ENCODE data around the gene AKT3. TPM values are rescaled to one million over a fixed set of nuclear protein-coding genes. Genes with fewer than 3 reads are reported as not detected.
"Not testable (repeated sequence)": the region's sequence is repeated elsewhere in the genome, so short reads cannot be mapped to it uniquely, and the experiment has no call there.

AKT3 gene
- total RNA-seq, 1 experiment from 2014 or later, result 133 TPM

GRCh38 chr1:243595527-243596210 is 254.4 kb downstream of the AKT3 start:
- no TSS peak for BruUV-seq (replicated peaks)
- no peaks in the 10 kb centered on the region; the same call in 1 of the 2 replicates for H3K9me2 ChIP-seq (ENCODE audit: insufficient read depth)
- H3K27ac ChIP-seq, result 0 out of 2 replicates have a peak overlapping the region, but pooled peaks have one; percentile 18
- intact Hi-C loops (cut with micrococcal nuclease; ENCODE audit: unreplicated experiment), result no loop called here
- H2AFZ ChIP-seq, result no peak overlapping the region
- no peaks in the 10 kb centered on the region for H3K27me3 ChIP-seq (ENCODE audit: insufficient read depth, low read depth)
- POLR2A ChIA-PET (ENCODE audit: unreplicated experiment), result no interaction called here
- TF ChIP-seq CTCF (conservative IDR thresholded peaks at IDR 0.05) (no peak), EZH2 (IDR thresholded peaks at IDR 0.05; ENCODE audit: low read depth) (no peak)
- no peak overlapping the region for H3K4me3 ChIP-seq
- peaks cover 30% of the 10 kb centered on the region for H3F3A ChIP-seq (ENCODE audit: insufficient read depth, low read depth)
- H3K4me2 ChIP-seq, result no peak overlapping the region
- CTCF ChIA-PET, result no interaction called here
- H3K36me3 ChIP-seq (ENCODE audit: low read depth), result no peaks in the 10 kb centered on the region
- H3K4me1 ChIP-seq (replicated peaks; ENCODE audit: insufficient read depth), result peaks cover 10% of the 10 kb centered on the region
- no peaks in the 10 kb centered on the region for H4K20me1 ChIP-seq (ENCODE audit: insufficient read depth)
- H3K79me2 ChIP-seq (ENCODE audit: low read depth), result 0 out of 2 replicates have a peak, but pooled peaks cover 7% of the 10 kb centered on the region
- no peak for DNase-seq
- H3K9me3 ChIP-seq (ENCODE audit: insufficient read depth, low read depth), result no peaks in the 10 kb centered on the region; the same call in 1 of the 2 replicates

- Histone ChIP-seq H3K9me2 (ENCODE audit: insufficient read depth) (no peaks in the 10 kb centered on the region; the same call in 1 of the 2 replicates), H3K27ac (no peak overlapping the region), H3K79me2 (ENCODE audit: low read depth) (0 out of 2 replicates have a peak, but pooled peaks cover 7% of the 10 kb centered on the region), H4K20me1 (ENCODE audit: insufficient read depth) (no peaks in the 10 kb centered on the region), H3K4me3 (no peak overlapping the region), H3K4me2 (no peak overlapping the region), H3K4me1 (replicated peaks; ENCODE audit: insufficient read depth) (peaks cover 10% of the 10 kb centered on the region), H2AFZ (no peak overlapping the region), H3K27me3 (ENCODE audit: insufficient read depth, low read depth) (no peaks in the 10 kb centered on the region), H3F3A (ENCODE audit: insufficient read depth, low read depth) (peaks cover 30% of the 10 kb centered on the region), H3K9me3 (ENCODE audit: insufficient read depth, low read depth) (no peaks in the 10 kb centered on the region; the same call in 1 of the 2 replicates), H3K36me3 (ENCODE audit: low read depth) (no peaks in the 10 kb centered on the region)
- ChIA-PET POLR2A (ENCODE audit: unreplicated experiment) (interaction anchor here (0.5 kb wide), 1 partner anchor 1442 kb away, joined by 3 read pairs; no protein-coding TSS in a partner anchor), CTCF (no interaction called here)
- intact Hi-C loops (cut with micrococcal nuclease; ENCODE audit: unreplicated experiment), result no loop called here
- BruUV-seq (replicated peaks), result no TSS peak
- no peak for DNase-seq
- TF ChIP-seq EZH2 (IDR thresholded peaks at IDR 0.05; ENCODE audit: low read depth) (no peak), CTCF (conservative IDR thresholded peaks at IDR 0.05) (no peak)
Measured at GRCh38 chr1:243594455-243594854, 255.6 kb downstream of the AKT3 start.

GRCh38 chr1:243589286-243589685 is 260.8 kb downstream of the AKT3 start:
- H3K4me2 ChIP-seq; H2AFZ ChIP-seq; H3K9me2 ChIP-seq (ENCODE audit: insufficient read depth); POLR2A ChIA-PET (ENCODE audit: unreplicated experiment); H3K27me3 ChIP-seq (ENCODE audit: insufficient read depth, low read depth); CTCF ChIA-PET; H3K79me2 ChIP-seq (ENCODE audit: low read depth); H3K9me3 ChIP-seq (ENCODE audit: insufficient read depth, low read depth); H3K27ac ChIP-seq; BruUV-seq (replicated peaks); H3K36me3 ChIP-seq (ENCODE audit: low read depth); DNase-seq; intact Hi-C loops (cut with micrococcal nuclease; ENCODE audit: unreplicated experiment); H4K20me1 ChIP-seq (ENCODE audit: insufficient read depth); H3K4me3 ChIP-seq; H3K4me1 ChIP-seq (replicated peaks; ENCODE audit: insufficient read depth); H3F3A ChIP-seq (ENCODE audit: insufficient read depth, low read depth): not testable (repeated sequence)

Data from PC-9 (cell line).